Endodermal cell (in vitro differentiated cells): ENCODE data around the gene LIMK1. TPM values are rescaled to one million over a fixed set of nuclear protein-coding genes. Genes with fewer than 3 reads are reported as not detected.
"Not testable (repeated sequence)": the region's sequence is repeated elsewhere in the genome, so short reads cannot be mapped to it uniquely, and the experiment has no call there.

ENCODE experiments used
- DNase-seq: peaks from one replicate; pipeline ENCODE4 v3.0.0-alpha.2; 2017
- H3K27ac ChIP-seq: 2 replicates; pipeline ENCODE4 v1.5.1; 2013; ENCODE audit warnings: mild to moderate bottlenecking, low read depth, low read length, moderate library complexity
- H3K27me3 ChIP-seq: 2 replicates; pipeline ENCODE4 v1.6.1; 2013; ENCODE audit warnings: mild to moderate bottlenecking, low read length, moderate library complexity; ENCODE audit not compliant: insufficient read depth, control insufficient read depth, poor library complexity, severe bottlenecking
- H3K36me3 ChIP-seq: 2 replicates; pipeline ENCODE4 v1.7.0; 2013; ENCODE audit warnings: mild to moderate bottlenecking, low read length, moderate library complexity; ENCODE audit not compliant: control insufficient read depth, insufficient read depth
- H3K4me1 ChIP-seq: one replicate; pipeline ENCODE4 v1.7.0; 2013; ENCODE audit warnings: low read length; ENCODE audit not compliant: control insufficient read depth, insufficient read depth
- H3K4me3 ChIP-seq: 2 replicates; pipeline ENCODE4 v1.5.1; 2013; ENCODE audit warnings: mild to moderate bottlenecking, low read length, moderate library complexity
- H3K9ac ChIP-seq: 2 replicates; pipeline ENCODE4 v1.6.1; 2013; ENCODE audit warnings: mild to moderate bottlenecking, low read length, moderate library complexity; ENCODE audit not compliant: poor library complexity, severe bottlenecking; ENCODE audit errors: extremely low read depth
- H3K9me3 ChIP-seq: 2 replicates; pipeline ENCODE4 v1.6.1; 2013; ENCODE audit warnings: mild to moderate bottlenecking, low read length, moderate library complexity; ENCODE audit not compliant: control insufficient read depth
- H3K27ac Mint-ChIP-seq: 2 replicates; pipeline ENCODE4 v1.8.0; 2020; ENCODE audit warnings: mixed read lengths
- H3K27me3 Mint-ChIP-seq: 2 replicates; pipeline ENCODE4 v1.8.0; 2021; ENCODE audit warnings: mild to moderate bottlenecking, mixed read lengths; ENCODE audit not compliant: insufficient read depth
- H3K36me3 Mint-ChIP-seq: 2 replicates; pipeline ENCODE4 v1.8.0; 2020; ENCODE audit warnings: low read depth, mixed read lengths
- H3K4me1 Mint-ChIP-seq: 2 replicates; pipeline ENCODE4 v1.8.0; 2020; ENCODE audit warnings: mixed read lengths
- H3K4me3 Mint-ChIP-seq: 2 replicates; pipeline ENCODE4 v1.8.0; 2020; ENCODE audit warnings: mild to moderate bottlenecking, moderate library complexity, mixed read lengths
- H3K9me3 Mint-ChIP-seq: 2 replicates; pipeline ENCODE4 v1.8.0; 2020; ENCODE audit warnings: mild to moderate bottlenecking, mixed read lengths
- CTCF ChIP-seq: fragments of 200-600 bp; sonication (generic); conservative IDR thresholded peaks from 2 replicates; pipeline ENCODE4 v1.5.0; 2021; ENCODE audit warnings: antibody characterized with exemption, mild to moderate bottlenecking
- WGBS, 2 experiments: methylation state at CpG; one replicate each; pipeline versions ENCODE4 v1.1.5 to v1.1.7; 2013; ENCODE audit warnings: missing lambda C conversion rate in 2 of 2, mixed read lengths in 1 of 2; ENCODE audit not compliant: insufficient coverage in 1 of 2, insufficient read length in 1 of 2; 5-methylcytosine and 5-hydroxymethylcytosine counted together
- total RNA-seq, 2 donors: library from RNA; stranded (reverse); fragmentation: NEBNext Ultra II Directional in 1 of 2; extraction: Animal tissue kit (Norgen Biotek cat#: 25700) in 1 of 2; gene quantifications; 2 replicates in 1 of 2; 3 replicates in 1 of 2; pipeline ENCODE4 v1.2.1, GENCODE V29; 2021

The LIMK1 gene
- total RNA-seq, 2 donors from 2014 or later = 83.9 TPM

- DNase-seq = peak; percentile 67
- Histone ChIP-seq H3K27ac (peak overlapping the region; percentile 73), H3K36me3 (no peaks in the 10 kb centered on the region), H3K9me3 (no peaks in the 10 kb centered on the region), H3K9ac (peak overlapping the region; percentile 20), H3K4me3 (no peak overlapping the region), H3K4me1 (peaks cover 2% of the 10 kb centered on the region), H3K27me3 (no peaks in the 10 kb centered on the region)
- H3K27ac Mint-ChIP-seq = peak overlapping the region; percentile 83
- peaks cover 19% of the 10 kb centered on the region for H3K4me1 Mint-ChIP-seq
- 64 to 73% methylated on average over 12 to 24 of the region's 24 CpGs for WGBS, 2 experiments
- no peaks in the 10 kb centered on the region for H3K36me3 Mint-ChIP-seq
- no peaks in the 10 kb centered on the region for H3K27me3 Mint-ChIP-seq
- no peak for TF ChIP-seq CTCF
- H3K4me3 Mint-ChIP-seq = no peak overlapping the region
- no peaks in the 10 kb centered on the region for H3K9me3 Mint-ChIP-seq
Measured at GRCh38 chr7:74042746-74043522, 40.7 kb upstream of the LIMK1 start.

GRCh38 chr7:74043523-74043951 is 40.1 kb upstream of the LIMK1 start:
- no peaks in the 10 kb centered on the region for H3K27me3 Mint-ChIP-seq
- H3K27ac ChIP-seq = peak overlapping the region; percentile 73
- H3K36me3 Mint-ChIP-seq = no peaks in the 10 kb centered on the region
- DNase-seq = peak; percentile 85
- no peaks in the 10 kb centered on the region for H3K9me3 ChIP-seq
- H3K4me3 ChIP-seq = no peak overlapping the region
- H3K9me3 Mint-ChIP-seq = no peaks in the 10 kb centered on the region
- WGBS, 2 experiments = 35 to 55% methylated on average over 6 to 9 of the region's 9 CpGs
- no peak overlapping the region for H3K4me3 Mint-ChIP-seq
- H3K4me1 ChIP-seq = peaks cover 2% of the 10 kb centered on the region
- H3K27ac Mint-ChIP-seq = peak overlapping the region; percentile 83
- no peaks in the 10 kb centered on the region for H3K27me3 ChIP-seq
- H3K4me1 Mint-ChIP-seq = peaks cover 19% of the 10 kb centered on the region
- no peak for TF ChIP-seq CTCF
- H3K9ac ChIP-seq = peak overlapping the region; percentile 20
- H3K36me3 ChIP-seq = no peaks in the 10 kb centered on the region

- H3K36me3 ChIP-seq = no peaks in the 10 kb centered on the region
- peaks cover 2% of the 10 kb centered on the region for H3K4me1 ChIP-seq
- H3K9me3 ChIP-seq = no peaks in the 10 kb centered on the region
- H3K4me3 ChIP-seq = no peak overlapping the region
- Mint-ChIP-seq H3K27ac (no peak overlapping the region), H3K27me3 (no peaks in the 10 kb centered on the region), H3K9me3 (no peaks in the 10 kb centered on the region), H3K4me3 (no peak overlapping the region), H3K4me1 (peaks cover 19% of the 10 kb centered on the region), H3K36me3 (no peaks in the 10 kb centered on the region)
- H3K27ac ChIP-seq = no peak overlapping the region
- H3K9ac ChIP-seq = no peak overlapping the region
- no peak for TF ChIP-seq CTCF
- WGBS, 2 experiments = 81 to 83% methylated on average over 11 to 20 of the region's 20 CpGs
- H3K27me3 ChIP-seq = no peaks in the 10 kb centered on the region
- no peak for DNase-seq
Measured at GRCh38 chr7:74044366-74045350, 38.9 kb upstream of the LIMK1 start.

- not testable (repeated sequence) for H3K4me1 ChIP-seq, H3K27me3 ChIP-seq, H3K9me3 Mint-ChIP-seq, H3K9ac ChIP-seq, H3K4me3 ChIP-seq, DNase-seq, H3K27ac ChIP-seq, H3K9me3 ChIP-seq, H3K27me3 Mint-ChIP-seq, H3K36me3 Mint-ChIP-seq, H3K4me3 Mint-ChIP-seq, H3K27ac Mint-ChIP-seq, H3K36me3 ChIP-seq
- 93 to 98% methylated on average over 6 to 7 of the region's 7 CpGs for WGBS, 2 experiments
- peaks cover 24% of the 10 kb centered on the region for H3K4me1 Mint-ChIP-seq
Measured at GRCh38 chr7:74046581-74046980, 37.0 kb upstream of the LIMK1 start.
